Left lung (tissue), 10 donors: Measurements from ENCODE around the gene FUT8. TPM values are rescaled to one million over a fixed set of nuclear protein-coding genes. Genes with fewer than 3 reads are reported as not detected.

Experiments used
- ATAC-seq: fragments of 200-7000 bp; cut with Tn5 transposase; one replicate; pipeline ENCODE4 v1.9.1; 2020; ENCODE audit warnings: moderate library complexity
- DNase-seq, 4 donors: peaks; one replicate each; pipeline ENCODE4 v3.0.0-alpha.2; 2013 to 2020
- H3K27ac ChIP-seq, 2 donors: fragments of 200-600 bp; sonication (generic) in 1 of 2; one replicate each; pipeline versions ENCODE4 v1.5.0 to v1.8.0; 2020 to 2021
- H3K27me3 ChIP-seq, 2 donors: fragments of 200-600 bp; sonication (generic) in 1 of 2; one replicate each; pipeline versions ENCODE4 v1.5.0 to v1.8.0; 2020 to 2021
- H3K36me3 ChIP-seq, 2 donors: fragments of 200-600 bp; sonication (generic) in 1 of 2; one replicate each; pipeline versions ENCODE4 v1.5.0 to v1.8.0; 2020 to 2021
- H3K4me1 ChIP-seq, 2 donors: fragments of 200-600 bp; one replicate each; pipeline ENCODE4 v1.8.0; 2021
- H3K4me3 ChIP-seq, 2 donors: fragments of 200-600 bp; sonication (generic) in 1 of 2; one replicate each; pipeline versions ENCODE4 v1.5.0 to v1.8.0; 2020 to 2021; ENCODE audit warnings: mild to moderate bottlenecking in 1 of 2
- H3K9me3 ChIP-seq, 2 donors: fragments of 200-600 bp; sonication (generic) in 1 of 2; one replicate each; pipeline versions ENCODE4 v1.5.0 to v1.8.0; 2020 to 2021
- CTCF ChIP-seq, 2 donors: fragments of 200-600 bp; sonication (generic) in 1 of 2; IDR thresholded peaks; one replicate each; pipeline versions ENCODE4 v1.5.0 to v1.8.0; 2021; ENCODE audit warnings: antibody characterized with exemption in 2 of 2
- intact Hi-C, 2 donors: fragments of 100-400 bp; cut with DNase I; formaldehyde crosslinking; loops; one replicate each; pipeline versions ENCODE4 v1.11.2 to v1.14.2; 2022
- polyA plus RNA-seq, 6 donors: library from polyadenylated mRNA; unstranded; fragments of 120-200 nt; gene quantifications; one replicate each; pipeline ENCODE4 v1.2.1, GENCODE V29; 2013; ENCODE audit not compliant: insufficient read length in 6 of 6
- total RNA-seq, 2 donors: library from RNA; stranded (reverse); fragmentation: NEBNext Ultra II Directional; extraction: Animal tissue kit (Norgen Biotek cat#: 25700); gene quantifications; one replicate each; pipeline ENCODE4 v1.2.1, GENCODE V29; 2021
- donor health status: DM: no; HTN: yes; CAD: no.
- donor health status: DM: no; HTN: no; CAD: no.

Gene FUT8
- total and polyA plus RNA-seq, 8 donors: 28.7 to 41.1 (median 33.9) TPM

- no peak for ATAC-seq
- intact Hi-C loops: no loop called here
- no peak for TF ChIP-seq CTCF (IDR thresholded peaks at IDR 0.05)
- no peak for DNase-seq
- Histone ChIP-seq H3K36me3 (no peaks in the 10 kb centered on the region), H3K9me3 (no peaks in the 10 kb centered on the region), H3K4me3 (no peak overlapping the region), H3K27ac (no peak overlapping the region), H3K27me3 (no peaks in the 10 kb centered on the region), H3K4me1 (no peaks in the 10 kb centered on the region)
Observed at GRCh38 chr14:65476942-65477318, 64.4 kb downstream of the FUT8 start.

- Histone ChIP-seq H3K36me3 (no peaks in the 10 kb centered on the region), H3K4me3 (no peak overlapping the region), H3K27me3 (no peaks in the 10 kb centered on the region), H3K9me3 (no peaks in the 10 kb centered on the region), H3K4me1 (no peaks in the 10 kb centered on the region), H3K27ac (no peak overlapping the region)
- intact Hi-C loops: no loop called here
- ATAC-seq (no peak), DNase-seq (no peak)
- no peak for TF ChIP-seq CTCF (IDR thresholded peaks at IDR 0.05)
Observed at GRCh38 chr14:65478017-65478416, 65.5 kb downstream of the FUT8 start.

GRCh38 chr14:65478596-65478995, 66.1 kb downstream of the FUT8 start:
- Histone ChIP-seq H3K4me1 (no peaks in the 10 kb centered on the region), H3K36me3 (no peaks in the 10 kb centered on the region), H3K9me3 (no peaks in the 10 kb centered on the region), H3K27me3 (no peaks in the 10 kb centered on the region), H3K27ac (no peak overlapping the region), H3K4me3 (no peak overlapping the region)
- TF ChIP-seq CTCF (IDR thresholded peaks at IDR 0.05): no peak
- intact Hi-C loops: no loop called here
- DNase-seq (no peak), ATAC-seq (no peak)

GRCh38 chr14:65479386-65479785, 66.9 kb downstream of the FUT8 start:
- Histone ChIP-seq H3K36me3 (no peaks in the 10 kb centered on the region), H3K4me1 (no peaks in the 10 kb centered on the region), H3K4me3 (no peak overlapping the region), H3K27ac (no peak overlapping the region), H3K9me3 (no peaks in the 10 kb centered on the region), H3K27me3 (no peaks in the 10 kb centered on the region)
- TF ChIP-seq CTCF (IDR thresholded peaks at IDR 0.05): no peak
- ATAC-seq: no peak
- no peak for DNase-seq
- intact Hi-C loops: no loop called here

GRCh38 chr14:65482757-65483438, 70.4 kb downstream of the FUT8 start:
- no peak overlapping the region for H3K27ac ChIP-seq
- no peaks in the 10 kb centered on the region for H3K4me1 ChIP-seq
- no peaks in the 10 kb centered on the region for H3K9me3 ChIP-seq
- intact Hi-C loops: no loop called here
- ATAC-seq: no peak
- no peak for DNase-seq
- no peaks in the 10 kb centered on the region for H3K27me3 ChIP-seq
- TF ChIP-seq CTCF (IDR thresholded peaks at IDR 0.05): no peak
- H3K4me3 ChIP-seq: no peak overlapping the region
- no peaks in the 10 kb centered on the region for H3K36me3 ChIP-seq
